Measurements from ENCODE around the gene CDH23. TPM values are rescaled to one million over a fixed set of nuclear protein-coding genes. Genes with fewer than 3 reads are reported as not detected.

Gene CDH23
- total and polyA plus RNA-seq, 2 donors (not counting 1 experiment from before 2014, with no cell fraction given), result 0.01 to 0.17 TPM

DNA sequence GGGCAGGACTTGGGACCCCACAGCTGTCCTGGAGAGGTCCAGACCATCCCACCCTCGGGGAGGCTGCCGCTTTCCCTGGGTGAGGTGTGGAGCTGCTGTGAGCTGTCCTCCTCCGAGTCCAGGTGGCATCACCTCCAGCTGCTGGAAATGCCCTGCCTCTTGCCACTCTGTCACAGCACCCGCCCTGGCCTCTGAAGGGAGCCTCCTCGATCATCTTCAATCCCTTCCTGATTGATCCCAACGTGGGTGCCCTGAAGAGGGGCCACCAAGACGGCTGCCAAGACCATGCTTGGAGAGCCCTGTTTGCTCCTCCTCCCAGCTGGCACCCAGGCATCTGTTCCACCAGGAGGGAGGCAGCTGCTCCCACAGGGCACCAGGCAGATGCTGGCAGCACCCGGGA lies 318.3 kb downstream of the CDH23 start:
- Histone ChIP-seq H2AFZ (ENCODE audit: low read length) (no peak overlapping the region), H4K20me1 (ENCODE audit: control insufficient read depth, extremely low read depth, insufficient read depth, low read length) (no peaks in the 10 kb centered on the region), H3K79me2 (ENCODE audit: control insufficient read depth, insufficient read depth, low read length) (no peaks in the 10 kb centered on the region), H3K9ac (ENCODE audit: insufficient read depth, low read length) (no peak overlapping the region), H3K27ac (ENCODE audit: insufficient read depth, low read length) (no peak overlapping the region), H3K36me3 (ENCODE audit: control insufficient read depth, insufficient read depth, low read length) (no peaks in the 10 kb centered on the region), H3K4me2 (ENCODE audit: extremely low read depth, insufficient read depth, low read length) (no peak overlapping the region), H3K9me3 (ENCODE audit: control insufficient read depth, insufficient read depth, low read depth, low read length) (no peaks in the 10 kb centered on the region), H3K27me3 (ENCODE audit: control insufficient read depth, insufficient read depth, low read length) (peaks cover 3% of the 10 kb centered on the region), H3K4me1 (ENCODE audit: control insufficient read depth, extremely low read depth, insufficient read depth, low read length) (peaks cover 16% of the 10 kb centered on the region), H3K4me3 (replicated peaks in 1 of 4; ENCODE audit: control extremely low read depth in 1 of 4, insufficient read depth in 1 of 4, low read depth in 3 of 4, low read length in 4 of 4) (no peak overlapping the region)
- TF ChIP-seq, protein P1, sequence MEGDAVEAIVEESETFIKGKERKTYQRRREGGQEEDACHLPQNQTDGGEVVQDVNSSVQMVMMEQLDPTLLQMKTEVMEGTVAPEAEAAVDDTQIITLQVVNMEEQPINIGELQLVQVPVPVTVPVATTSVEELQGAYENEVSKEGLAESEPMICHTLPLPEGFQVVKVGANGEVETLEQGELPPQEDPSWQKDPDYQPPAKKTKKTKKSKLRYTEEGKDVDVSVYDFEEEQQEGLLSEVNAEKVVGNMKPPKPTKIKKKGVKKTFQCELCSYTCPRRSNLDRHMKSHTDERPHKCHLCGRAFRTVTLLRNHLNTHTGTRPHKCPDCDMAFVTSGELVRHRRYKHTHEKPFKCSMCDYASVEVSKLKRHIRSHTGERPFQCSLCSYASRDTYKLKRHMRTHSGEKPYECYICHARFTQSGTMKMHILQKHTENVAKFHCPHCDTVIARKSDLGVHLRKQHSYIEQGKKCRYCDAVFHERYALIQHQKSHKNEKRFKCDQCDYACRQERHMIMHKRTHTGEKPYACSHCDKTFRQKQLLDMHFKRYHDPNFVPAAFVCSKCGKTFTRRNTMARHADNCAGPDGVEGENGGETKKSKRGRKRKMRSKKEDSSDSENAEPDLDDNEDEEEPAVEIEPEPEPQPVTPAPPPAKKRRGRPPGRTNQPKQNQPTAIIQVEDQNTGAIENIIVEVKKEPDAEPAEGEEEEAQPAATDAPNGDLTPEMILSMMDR (conservative IDR thresholded peaks at IDR 0.05 in 1 of 2, IDR thresholded peaks at IDR 0.05 in 1 of 2; ENCODE audit: low read depth in 1 of 2, low read length in 2 of 2), result no peak
- TF ChIP-seq EZH2 (IDR thresholded peaks at IDR 0.05; ENCODE audit: low read length, missing control alignments), result no peak
- DNase-seq (ENCODE audit: low read depth in 2 of 2), result no peak

DNA sequence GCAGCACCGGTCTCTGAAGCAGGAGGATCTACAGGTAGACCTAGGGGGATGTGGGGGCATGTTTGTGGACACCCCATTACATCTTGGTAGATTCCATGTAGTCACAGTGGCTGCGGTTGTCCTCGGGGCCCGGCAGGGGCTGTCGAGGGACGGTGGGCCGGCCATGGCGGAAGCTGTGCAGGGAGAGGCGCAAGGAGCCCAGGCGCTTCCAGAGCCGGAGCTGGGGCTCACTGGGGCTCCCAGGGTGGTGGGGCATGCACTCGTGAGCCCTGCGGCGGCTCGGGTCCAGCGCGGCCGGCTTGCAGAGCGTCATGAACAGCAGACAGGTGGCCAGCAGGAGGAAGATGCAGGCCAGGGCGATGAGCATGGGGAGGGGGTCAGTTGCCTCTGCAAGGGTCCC lies 319.1 kb downstream of the CDH23 start:
- TF ChIP-seq, protein P1 (conservative IDR thresholded peaks at IDR 0.05 in 1 of 2, IDR thresholded peaks at IDR 0.05 in 1 of 2; ENCODE audit: low read depth in 1 of 2, low read length in 2 of 2), result no peak
- no peak for TF ChIP-seq EZH2 (IDR thresholded peaks at IDR 0.05; ENCODE audit: low read length, missing control alignments)

DNA sequence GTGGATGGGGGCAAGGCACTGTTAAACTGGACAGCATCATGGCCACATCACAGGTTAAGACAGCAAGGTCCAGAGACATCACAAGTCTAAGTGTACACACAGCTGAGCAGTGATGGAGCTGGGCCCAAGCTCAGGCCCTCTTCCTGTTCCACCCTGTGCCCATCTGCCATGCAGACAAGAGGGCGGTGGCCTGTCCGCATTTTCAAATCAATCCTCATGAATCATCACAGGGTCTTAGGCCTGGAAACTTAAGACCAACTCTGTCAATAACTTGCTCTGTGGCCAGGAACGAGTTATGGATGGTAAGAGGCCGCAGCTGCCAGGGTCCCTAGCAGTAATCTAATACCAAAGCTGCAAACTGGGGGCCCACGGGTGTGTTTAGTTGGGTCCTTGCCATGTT lies 319.7 kb downstream of the CDH23 start:
- no peak overlapping the region for H3K4me3 ChIP-seq (replicated peaks in 1 of 4; ENCODE audit: control extremely low read depth in 1 of 4, insufficient read depth in 1 of 4, low read depth in 3 of 4, low read length in 4 of 4)
- peaks cover 16% of the 10 kb centered on the region for H3K4me1 ChIP-seq (ENCODE audit: control insufficient read depth, extremely low read depth, insufficient read depth, low read length)
- no peak overlapping the region for H2AFZ ChIP-seq (ENCODE audit: low read length)
- H3K27me3 ChIP-seq (ENCODE audit: control insufficient read depth, insufficient read depth, low read length), result peaks cover 3% of the 10 kb centered on the region
- no peaks in the 10 kb centered on the region for H3K79me2 ChIP-seq (ENCODE audit: control insufficient read depth, insufficient read depth, low read length)
- H3K27ac ChIP-seq (ENCODE audit: insufficient read depth, low read length), result no peak overlapping the region
- TF ChIP-seq, protein P1 (conservative IDR thresholded peaks at IDR 0.05 in 1 of 2, IDR thresholded peaks at IDR 0.05 in 1 of 2; ENCODE audit: low read depth in 1 of 2, low read length in 2 of 2), result no peak
- no peak for TF ChIP-seq EZH2 (IDR thresholded peaks at IDR 0.05; ENCODE audit: low read length, missing control alignments)
- H4K20me1 ChIP-seq (ENCODE audit: control insufficient read depth, extremely low read depth, insufficient read depth, low read length), result no peaks in the 10 kb centered on the region
- H3K4me2 ChIP-seq (ENCODE audit: extremely low read depth, insufficient read depth, low read length), result no peak overlapping the region
- no peak for DNase-seq (ENCODE audit: low read depth in 2 of 2)
- H3K9me3 ChIP-seq (ENCODE audit: control insufficient read depth, insufficient read depth, low read depth, low read length), result no peaks in the 10 kb centered on the region
- no peak overlapping the region for H3K9ac ChIP-seq (ENCODE audit: insufficient read depth, low read length)
- H3K36me3 ChIP-seq (ENCODE audit: control insufficient read depth, insufficient read depth, low read length), result no peaks in the 10 kb centered on the region

More for the DNA sequence above, 319.1 kb downstream of the CDH23 start:
- Histone ChIP-seq H3K4me3 (replicated peaks in 1 of 4; ENCODE audit: control extremely low read depth in 1 of 4, insufficient read depth in 1 of 4, low read depth in 3 of 4, low read length in 4 of 4) (no peak overlapping the region), H3K27ac (ENCODE audit: insufficient read depth, low read length) (no peak overlapping the region), H3K4me1 (ENCODE audit: control insufficient read depth, extremely low read depth, insufficient read depth, low read length) (peaks cover 16% of the 10 kb centered on the region), H3K9me3 (ENCODE audit: control insufficient read depth, insufficient read depth, low read depth, low read length) (no peaks in the 10 kb centered on the region), H3K36me3 (ENCODE audit: control insufficient read depth, insufficient read depth, low read length) (no peaks in the 10 kb centered on the region), H4K20me1 (ENCODE audit: control insufficient read depth, extremely low read depth, insufficient read depth, low read length) (no peaks in the 10 kb centered on the region), H2AFZ (ENCODE audit: low read length) (no peak overlapping the region), H3K27me3 (ENCODE audit: control insufficient read depth, insufficient read depth, low read length) (peaks cover 3% of the 10 kb centered on the region), H3K4me2 (ENCODE audit: extremely low read depth, insufficient read depth, low read length) (no peak overlapping the region), H3K79me2 (ENCODE audit: control insufficient read depth, insufficient read depth, low read length) (no peaks in the 10 kb centered on the region), H3K9ac (ENCODE audit: insufficient read depth, low read length) (no peak overlapping the region)
- DNase-seq (ENCODE audit: low read depth in 2 of 2), result no peak

Measured in fibroblast of lung (primary cell).